Heart left ventricle (tissue), 13 donors: Measurements from ENCODE around the gene AGXT2.

Experiments used
- CTCF ChIP-seq, 12 donors: fragments of 200-600 bp; sonication (generic) in 4 of 12; IDR thresholded peaks; one replicate each; pipeline versions ENCODE4 v1.5.0 to v1.8.0; 2018 to 2022; ENCODE audit warnings: antibody characterized with exemption in 12 of 12, mild to moderate bottlenecking in 5 of 12
- POLR2A ChIP-seq, 2 donors: fragments of 450-650 bp; IDR thresholded peaks; one replicate each; pipeline ENCODE4 v1.6.1; 2017; ENCODE audit warnings: antibody characterized with exemption in 2 of 2, mild to moderate bottlenecking in 2 of 2, moderate library complexity in 2 of 2
- donor health status: ischemic (EF 13 %, LVEDD 7.1; RV severe dilation, severe dysfunction).
- donor health status: DM: no; HTN: yes; CAD: no.
- donor health status: DM: no; HTN: no; CAD: no.
- donor health status: ischemic (EF 25% LVEDD 6.9; RV normal size, moderate dysfunction).
- donor health status: ischemic (EF 25% LVEDD 5.7; RV mildly dilated, moderate dysfunction).
- donor health status: ischemic (EF 35%, LVEDD 5.7; RV mildly dilated, moderate dysfunction).
- donor health status: nonischemic (EF 11% LVEDD 7.7; RV severe dilation, severe dysfunction).
- donor health status: DM: yes; HTN: yes; CAD: no.
- donor health status: PGD.
- donor health status: ischemic (EF 29% LVEDD 5.4; RV normal size, mild dysfunction).
- donor health status: nonischemic (EF 23%, LVEDD 6.1; RV moderate dilation, normal function).

DNA sequence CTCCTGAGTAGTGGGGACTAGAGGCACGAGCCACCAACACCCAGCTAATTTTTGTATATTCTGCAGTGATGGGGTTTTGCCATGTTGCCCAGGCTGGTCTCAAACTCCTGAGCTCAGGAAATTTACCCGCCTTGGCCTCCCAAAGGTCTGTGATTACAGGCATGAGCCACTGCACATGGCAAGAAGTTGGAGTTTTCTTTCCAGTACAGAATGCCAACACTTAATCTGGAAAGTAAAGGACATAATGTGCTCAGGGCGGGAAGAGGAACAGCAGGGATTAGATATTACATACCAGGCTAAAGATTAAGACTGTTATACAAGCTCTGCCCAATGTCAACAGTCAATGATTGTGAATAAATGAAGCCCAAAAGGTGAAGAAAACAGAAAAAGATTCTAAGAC, 47.2 kb upstream of the AGXT2 start:
- TF ChIP-seq CTCF (IDR thresholded peaks at IDR 0.05) = no peak
- no peak for TF ChIP-seq POLR2A (IDR thresholded peaks at IDR 0.05)
